A673 (cell line): ENCODE results near the gene ABCG1.

Experiments
- CTCF ChIP-seq: fragments of 300-800, 200-600 bp; sonication (generic); conservative IDR thresholded peaks from 2 replicates; pipeline ENCODE4 v1.5.1; 2017; ENCODE audit warnings: low read depth, mild to moderate bottlenecking, antibody characterized with exemption, low read length, moderate library complexity, mixed read lengths
- EZH2 ChIP-seq: fragments of 200-600 bp; sonication (generic); IDR thresholded peaks from 2 replicates; pipeline ENCODE4 v1.6.1; 2017; ENCODE audit warnings: borderline replicate concordance, low read depth, mild to moderate bottlenecking, mixed read lengths, antibody characterized with exemption, low read length; ENCODE audit not compliant: poor library complexity, severe bottlenecking

- TF ChIP-seq CTCF (no peak), EZH2 (no peak)
Measured at GRCh38 chr21:42199868-42200463, 19.0 kb upstream of the ABCG1 start.
